ENCODE results near the gene RCE1. TPM values are rescaled to one million over a fixed set of nuclear protein-coding genes. Genes with fewer than 3 reads are reported as not detected.

RCE1 gene
- total RNA-seq, 1 donor from 2014 or later, result 14.1 TPM

GRCh38 chr11:66850235-66850587 is 7.0 kb downstream of the RCE1 start:
- no peak overlapping the region for H3K9ac ChIP-seq (ENCODE audit: low read depth in 1 of 3, low read length in 3 of 3)
- H3K4me3 ChIP-seq (ENCODE audit: low read length in 3 of 3), result no peak overlapping the region
- H3K27ac ChIP-seq (ENCODE audit: low read depth, low read length), result no peak overlapping the region
- no peaks in the 10 kb centered on the region for H3K27me3 ChIP-seq (ENCODE audit: control insufficient read depth in 3 of 3, insufficient read depth in 3 of 3, low read length in 3 of 3)
- no peaks in the 10 kb centered on the region for H3K9me3 ChIP-seq (ENCODE audit: control insufficient read depth in 3 of 3, low read length in 3 of 3)
- H3K4me1 ChIP-seq (ENCODE audit: control insufficient read depth in 3 of 3, insufficient read depth in 3 of 3, low read length in 3 of 3), result peaks cover 0 to 5% (median 2%) of the 10 kb centered on the region in 3 donors
- H3K36me3 ChIP-seq (ENCODE audit: control insufficient read depth in 3 of 3, insufficient read depth in 3 of 3, low read length in 3 of 3), result peaks cover 31 to 39% (median 35%) of the 10 kb centered on the region in 3 donors

- Histone ChIP-seq H3K9me3 (ENCODE audit: control insufficient read depth in 3 of 3, low read length in 3 of 3) (no peaks in the 10 kb centered on the region), H3K9ac (ENCODE audit: low read depth in 1 of 3, low read length in 3 of 3) (no peak overlapping the region), H3K27ac (ENCODE audit: low read depth, low read length) (no peak overlapping the region), H3K27me3 (ENCODE audit: control insufficient read depth in 3 of 3, insufficient read depth in 3 of 3, low read length in 3 of 3) (no peaks in the 10 kb centered on the region), H3K36me3 (ENCODE audit: control insufficient read depth in 3 of 3, insufficient read depth in 3 of 3, low read length in 3 of 3) (peaks cover 26 to 34% (median 30%) of the 10 kb centered on the region in 3 donors), H3K4me1 (ENCODE audit: control insufficient read depth in 3 of 3, insufficient read depth in 3 of 3, low read length in 3 of 3) (peaks cover 4 to 10% (median 7%) of the 10 kb centered on the region in 3 donors), H3K4me3 (ENCODE audit: low read length in 3 of 3) (no peak overlapping the region)
Observed at GRCh38 chr11:66850588-66851238, 7.5 kb downstream of the RCE1 start.

- Histone ChIP-seq H3K27me3 (ENCODE audit: control insufficient read depth in 3 of 3, insufficient read depth in 3 of 3, low read length in 3 of 3) (no peaks in the 10 kb centered on the region), H3K9ac (ENCODE audit: low read depth in 1 of 3, low read length in 3 of 3) (no peak overlapping the region), H3K27ac (ENCODE audit: low read depth, low read length) (no peak overlapping the region), H3K36me3 (ENCODE audit: control insufficient read depth in 3 of 3, insufficient read depth in 3 of 3, low read length in 3 of 3) (peaks cover 23 to 31% (median 28%) of the 10 kb centered on the region in 3 donors), H3K9me3 (ENCODE audit: control insufficient read depth in 3 of 3, low read length in 3 of 3) (no peaks in the 10 kb centered on the region), H3K4me1 (ENCODE audit: control insufficient read depth in 3 of 3, insufficient read depth in 3 of 3, low read length in 3 of 3) (peaks cover 5 to 13% (median 10%) of the 10 kb centered on the region in 3 donors), H3K4me3 (ENCODE audit: low read length in 3 of 3) (no peak overlapping the region)
Observed at GRCh38 chr11:66851239-66851596, 8.0 kb downstream of the RCE1 start.

DNA sequence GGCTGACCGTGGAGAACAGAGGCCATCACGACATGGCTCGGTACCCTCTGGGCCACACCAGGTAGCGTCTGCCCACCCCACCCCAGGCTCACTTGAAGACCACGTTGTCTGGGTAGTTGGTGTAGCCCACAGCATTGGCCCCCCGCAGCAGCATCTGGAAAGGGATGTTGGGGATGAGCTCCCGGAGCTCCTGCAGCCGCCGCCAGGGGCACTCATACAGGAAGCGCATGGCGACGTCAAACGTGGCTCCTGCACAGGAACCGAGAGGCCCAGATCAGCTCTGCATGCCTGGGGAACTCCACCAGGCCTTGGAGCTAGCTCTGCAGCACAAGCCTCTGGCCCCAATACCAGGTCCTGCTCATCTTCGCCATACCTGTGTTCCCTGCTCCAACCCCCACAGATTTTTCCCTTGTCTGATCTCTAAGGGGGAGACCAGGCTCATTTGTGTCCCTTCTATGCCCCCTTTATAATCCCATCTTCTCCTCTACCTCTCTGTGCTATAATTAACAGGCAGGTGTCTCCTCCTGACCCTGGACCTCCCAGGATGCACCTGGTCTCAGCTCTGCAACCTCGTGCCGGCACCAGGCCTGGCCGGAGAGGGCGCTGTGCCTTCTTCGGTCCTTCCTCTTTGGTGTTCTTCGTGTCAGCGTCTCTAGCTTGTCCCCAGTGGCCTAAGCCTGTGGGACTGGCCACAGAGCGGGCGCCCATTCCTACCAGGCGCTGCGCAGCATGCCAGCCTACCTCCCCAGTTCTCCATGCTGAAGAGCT is 8.6 kb downstream of the RCE1 start:
- Histone ChIP-seq H3K9ac (ENCODE audit: low read depth in 1 of 3, low read length in 3 of 3) (no peak overlapping the region), H3K4me3 (ENCODE audit: low read length in 3 of 3) (no peak overlapping the region), H3K9me3 (ENCODE audit: control insufficient read depth in 3 of 3, low read length in 3 of 3) (no peaks in the 10 kb centered on the region), H3K27me3 (ENCODE audit: control insufficient read depth in 3 of 3, insufficient read depth in 3 of 3, low read length in 3 of 3) (no peaks in the 10 kb centered on the region), H3K4me1 (ENCODE audit: control insufficient read depth in 3 of 3, insufficient read depth in 3 of 3, low read length in 3 of 3) (peaks cover 5 to 13% (median 10%) of the 10 kb centered on the region in 3 donors), H3K36me3 (ENCODE audit: control insufficient read depth in 3 of 3, insufficient read depth in 3 of 3, low read length in 3 of 3) (peaks cover 17 to 27% (median 24%) of the 10 kb centered on the region in 3 donors), H3K27ac (ENCODE audit: low read depth, low read length) (no peak overlapping the region)

- no peak overlapping the region for H3K9ac ChIP-seq (ENCODE audit: low read depth in 1 of 3, low read length in 3 of 3)
- no peaks in the 10 kb centered on the region for H3K27me3 ChIP-seq (ENCODE audit: control insufficient read depth in 3 of 3, insufficient read depth in 3 of 3, low read length in 3 of 3)
- no peaks in the 10 kb centered on the region for H3K9me3 ChIP-seq (ENCODE audit: control insufficient read depth in 3 of 3, low read length in 3 of 3)
- peaks cover 5 to 17% (median 11%) of the 10 kb centered on the region in 3 donors for H3K4me1 ChIP-seq (ENCODE audit: control insufficient read depth in 3 of 3, insufficient read depth in 3 of 3, low read length in 3 of 3)
- H3K4me3 ChIP-seq (ENCODE audit: low read length in 3 of 3), result no peak overlapping the region
- H3K36me3 ChIP-seq (ENCODE audit: control insufficient read depth in 3 of 3, insufficient read depth in 3 of 3, low read length in 3 of 3), result peaks cover 11 to 22% (median 20%) of the 10 kb centered on the region in 3 donors
- no peak overlapping the region for H3K27ac ChIP-seq (ENCODE audit: low read depth, low read length)
Observed at GRCh38 chr11:66852466-66853241, 9.4 kb downstream of the RCE1 start.

GRCh38 chr11:66853242-66854229 is 10.3 kb downstream of the RCE1 start:
- Histone ChIP-seq H3K4me1 (ENCODE audit: control insufficient read depth in 3 of 3, insufficient read depth in 3 of 3, low read length in 3 of 3) (peaks cover 5 to 19% (median 11%) of the 10 kb centered on the region in 3 donors), H3K4me3 (ENCODE audit: low read length in 3 of 3) (no peak overlapping the region), H3K9me3 (ENCODE audit: control insufficient read depth in 3 of 3, low read length in 3 of 3) (no peaks in the 10 kb centered on the region), H3K27ac (ENCODE audit: low read depth, low read length) (no peak overlapping the region), H3K27me3 (ENCODE audit: control insufficient read depth in 3 of 3, insufficient read depth in 3 of 3, low read length in 3 of 3) (no peaks in the 10 kb centered on the region), H3K9ac (ENCODE audit: low read depth in 1 of 3, low read length in 3 of 3) (no peak overlapping the region), H3K36me3 (ENCODE audit: control insufficient read depth in 3 of 3, insufficient read depth in 3 of 3, low read length in 3 of 3) (peaks cover 8 to 14% (median 14%) of the 10 kb centered on the region in 3 donors)

GRCh38 chr11:66854231-66854661 is 11.0 kb downstream of the RCE1 start:
- H3K4me1 ChIP-seq (ENCODE audit: control insufficient read depth in 3 of 3, insufficient read depth in 3 of 3, low read length in 3 of 3), result peaks cover 5 to 19% (median 11%) of the 10 kb centered on the region in 3 donors
- H3K4me3 ChIP-seq (ENCODE audit: low read length in 3 of 3), result no peak overlapping the region
- H3K9ac ChIP-seq (ENCODE audit: low read depth in 1 of 3, low read length in 3 of 3), result no peak overlapping the region
- no peak overlapping the region for H3K27ac ChIP-seq (ENCODE audit: low read depth, low read length)
- no peaks in the 10 kb centered on the region for H3K9me3 ChIP-seq (ENCODE audit: control insufficient read depth in 3 of 3, low read length in 3 of 3)
- H3K36me3 ChIP-seq (ENCODE audit: control insufficient read depth in 3 of 3, insufficient read depth in 3 of 3, low read length in 3 of 3), result peaks cover 4 to 13% (median 11%) of the 10 kb centered on the region in 3 donors
- H3K27me3 ChIP-seq (ENCODE audit: control insufficient read depth in 3 of 3, insufficient read depth in 3 of 3, low read length in 3 of 3), result no peaks in the 10 kb centered on the region

DNA sequence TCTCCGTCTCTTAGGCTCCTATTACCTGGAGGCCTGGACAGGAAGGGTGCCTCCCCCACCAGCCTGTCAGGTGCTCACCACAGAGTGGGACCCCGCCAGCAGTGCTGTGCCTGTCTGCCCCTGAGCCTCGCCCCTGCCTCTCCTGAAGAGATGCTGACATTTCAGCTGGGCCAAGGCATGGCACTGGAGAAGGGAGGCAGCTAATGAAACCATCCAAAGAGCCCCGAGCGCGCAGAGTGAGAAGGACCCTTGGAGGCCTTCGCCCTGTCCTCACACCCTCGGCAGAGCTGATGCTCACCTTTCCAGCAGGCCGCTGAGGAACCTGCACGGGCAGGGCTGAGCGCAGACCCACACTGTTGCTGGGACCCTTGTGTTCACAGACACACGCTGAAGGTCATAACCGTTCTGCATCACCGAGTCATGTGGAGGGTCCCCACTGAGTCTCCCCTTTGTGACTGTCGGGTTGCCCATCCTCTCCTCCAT is 11.5 kb downstream of the RCE1 start:
- Histone ChIP-seq H3K36me3 (ENCODE audit: control insufficient read depth in 3 of 3, insufficient read depth in 3 of 3, low read length in 3 of 3) (peaks cover 3 to 10% (median 9%) of the 10 kb centered on the region in 3 donors), H3K4me3 (ENCODE audit: low read length in 3 of 3) (no peak overlapping the region), H3K9ac (ENCODE audit: low read depth in 1 of 3, low read length in 3 of 3) (peak overlapping the region in 1 of 3 donors; percentile 88), H3K27me3 (ENCODE audit: control insufficient read depth in 3 of 3, insufficient read depth in 3 of 3, low read length in 3 of 3) (no peaks in the 10 kb centered on the region), H3K4me1 (ENCODE audit: control insufficient read depth in 3 of 3, insufficient read depth in 3 of 3, low read length in 3 of 3) (peaks cover 5 to 19% (median 11%) of the 10 kb centered on the region in 3 donors), H3K27ac (ENCODE audit: low read depth, low read length) (no peak overlapping the region), H3K9me3 (ENCODE audit: control insufficient read depth in 3 of 3, low read length in 3 of 3) (no peaks in the 10 kb centered on the region)

Measured in skeletal muscle tissue (tissue), 4 donors.